Gastrocnemius medialis (tissue), 4 donors: Measurements from ENCODE around the gene C10orf90. TPM values are rescaled to one million over a fixed set of nuclear protein-coding genes. Genes with fewer than 3 reads are reported as not detected.

Experiments used
- ATAC-seq, 2 donors: fragments of 150-250 bp; one replicate each; pipeline ENCODE4 v1.9.1; 2016
- DNase-seq, 2 donors: peaks; one replicate each; pipeline ENCODE4 v3.0.0-alpha.2; 2019
- H3K27ac ChIP-seq, 4 donors: fragments of 200-600 bp; sonication (generic); 1 replicate in 1 of 4; 2 replicates in 3 of 4; pipeline ENCODE4 v1.5.1; 2016 to 2018; ENCODE audit warnings: mild to moderate bottlenecking in 2 of 4, moderate library complexity in 1 of 4
- H3K27me3 ChIP-seq, 3 donors: fragments of 200-600 bp; sonication (generic) in 2 of 3; 1 replicate in 1 of 3; 2 replicates in 2 of 3; pipeline versions ENCODE4 v1.5.1 to v1.6.0; 2016 to 2019; ENCODE audit warnings: mild to moderate bottlenecking in 1 of 3, moderate library complexity in 1 of 3
- H3K36me3 ChIP-seq, 2 donors: fragments of 200-600 bp; sonication (generic) in 1 of 2; one replicate each; pipeline ENCODE4 v1.5.1; 2017 to 2018
- H3K4me1 ChIP-seq, 2 donors: fragments of 200-600 bp; sonication (generic) in 1 of 2; one replicate each; pipeline ENCODE4 v1.5.1; 2016 to 2017; ENCODE audit warnings: mild to moderate bottlenecking in 2 of 2
- H3K4me3 ChIP-seq, 4 donors: fragments of 200-600 bp; sonication (generic) in 3 of 4; 1 replicate in 1 of 4; 2 replicates in 3 of 4; pipeline ENCODE4 v1.5.1; 2016 to 2019; ENCODE audit warnings: mild to moderate bottlenecking in 2 of 4
- H3K9me3 ChIP-seq, 3 donors: fragments of 200-600 bp; sonication (generic) in 2 of 3; 1 replicate in 1 of 3; 2 replicates in 2 of 3; pipeline ENCODE4 v1.5.1; 2016 to 2019
- POLR2A ChIP-seq, 2 donors: fragments of 450-650 bp; IDR thresholded peaks; one replicate each; pipeline ENCODE4 v1.6.1; 2017; ENCODE audit warnings: antibody characterized with exemption in 2 of 2, mild to moderate bottlenecking in 2 of 2, moderate library complexity in 2 of 2
- in situ Hi-C, 4 donors: fragments of 200-750 bp; cut with MboI; loops; one replicate each; pipeline versions ENCODE4 v1.15.0 to v1.8.0; 2017; ENCODE audit warnings: low sequenced_read_pairs in 4 of 4
- intact Hi-C: fragments of 100-400 bp; cut with DNase I; formaldehyde crosslinking; loops from one replicate; pipeline ENCODE4 v1.15.1; 2023; ENCODE audit warnings: low total_unique reads
- total RNA-seq, 4 donors: library from RNA; depleted of rRNA; stranded (reverse); fragments of >200 nt; gene quantifications; one replicate each; pipeline versions ENCODE4 v1.1.0 to v1.2.3, GENCODE V29; 2016
- TF ChIP-seq, protein P1 (sequence below), 5 experiments: fragments of 450-650 bp in 3 of 5; fragments of 200-600 bp in 2 of 5; sonication (generic) in 2 of 5; IDR thresholded peaks in 4 of 5; conservative IDR thresholded peaks in 1 of 5; 1 replicate in 4 of 5; 2 replicates in 1 of 5; pipeline ENCODE4 v1.5.1; 2016 to 2019; ENCODE audit warnings: antibody characterized with exemption in 5 of 5, mild to moderate bottlenecking in 3 of 5, moderate library complexity in 3 of 5

The C10orf90 gene
- total RNA-seq, 4 donors from 2014 or later = not detected

DNA sequence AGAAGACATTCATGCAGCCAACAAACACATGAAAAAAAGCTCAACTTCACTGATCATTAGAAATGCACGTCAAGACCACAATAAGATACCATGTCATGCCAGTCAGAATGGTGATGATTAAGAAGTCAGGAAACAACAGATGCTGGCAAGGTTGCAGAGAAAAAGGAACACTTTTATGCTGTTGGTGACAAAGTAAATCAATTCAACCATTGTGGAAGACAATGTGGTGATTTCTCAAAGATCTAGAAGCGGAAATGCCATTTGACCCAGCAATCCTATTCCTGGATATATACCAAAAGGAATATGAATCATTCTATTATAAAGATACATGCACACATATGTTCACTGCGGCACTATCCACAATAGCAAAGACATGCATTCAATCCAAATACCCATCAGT lies 77.6 kb downstream of the C10orf90 start:
- Histone ChIP-seq H3K9me3 (peaks cover 0 to 3% (median 0%) of the 10 kb centered on the region in 3 donors), H3K4me1 (no peaks in the 10 kb centered on the region), H3K27me3 (no peaks in the 10 kb centered on the region), H3K27ac (no peak overlapping the region), H3K36me3 (no peaks in the 10 kb centered on the region), H3K4me3 (no peak overlapping the region)
- in situ Hi-C loops (no loop called here), intact Hi-C loops (no loop called here)
- TF ChIP-seq POLR2A (IDR thresholded peaks at IDR 0.05) = no peak
- TF ChIP-seq, protein P1, sequence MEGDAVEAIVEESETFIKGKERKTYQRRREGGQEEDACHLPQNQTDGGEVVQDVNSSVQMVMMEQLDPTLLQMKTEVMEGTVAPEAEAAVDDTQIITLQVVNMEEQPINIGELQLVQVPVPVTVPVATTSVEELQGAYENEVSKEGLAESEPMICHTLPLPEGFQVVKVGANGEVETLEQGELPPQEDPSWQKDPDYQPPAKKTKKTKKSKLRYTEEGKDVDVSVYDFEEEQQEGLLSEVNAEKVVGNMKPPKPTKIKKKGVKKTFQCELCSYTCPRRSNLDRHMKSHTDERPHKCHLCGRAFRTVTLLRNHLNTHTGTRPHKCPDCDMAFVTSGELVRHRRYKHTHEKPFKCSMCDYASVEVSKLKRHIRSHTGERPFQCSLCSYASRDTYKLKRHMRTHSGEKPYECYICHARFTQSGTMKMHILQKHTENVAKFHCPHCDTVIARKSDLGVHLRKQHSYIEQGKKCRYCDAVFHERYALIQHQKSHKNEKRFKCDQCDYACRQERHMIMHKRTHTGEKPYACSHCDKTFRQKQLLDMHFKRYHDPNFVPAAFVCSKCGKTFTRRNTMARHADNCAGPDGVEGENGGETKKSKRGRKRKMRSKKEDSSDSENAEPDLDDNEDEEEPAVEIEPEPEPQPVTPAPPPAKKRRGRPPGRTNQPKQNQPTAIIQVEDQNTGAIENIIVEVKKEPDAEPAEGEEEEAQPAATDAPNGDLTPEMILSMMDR (IDR thresholded peaks at IDR 0.05 in 4 of 5, conservative IDR thresholded peaks at IDR 0.05 in 1 of 5) = no peak
- DNase-seq = no peak
- ATAC-seq = no peak

DNA sequence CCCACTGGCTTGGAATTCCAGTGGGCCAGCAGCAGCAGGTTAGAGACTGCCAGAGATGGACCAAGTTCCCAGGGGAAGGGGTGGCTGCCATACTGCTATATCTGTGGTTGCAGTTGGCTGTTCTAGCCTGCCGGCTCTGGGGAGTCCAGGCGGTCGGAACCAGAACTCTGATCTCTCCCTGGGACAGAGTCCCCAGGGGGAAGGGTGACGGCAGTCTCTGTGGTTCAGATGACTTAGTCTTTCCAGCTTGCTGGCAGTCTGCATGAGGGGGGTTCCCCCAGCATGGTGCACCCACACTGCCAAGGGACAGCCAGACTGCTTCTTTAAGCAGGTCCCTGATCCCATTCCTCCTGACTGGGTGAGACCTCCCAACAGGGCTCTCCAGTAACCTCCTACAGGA lies 82.5 kb downstream of the C10orf90 start:
- no peak overlapping the region for H3K27ac ChIP-seq
- H3K4me1 ChIP-seq = no peaks in the 10 kb centered on the region
- H3K9me3 ChIP-seq = peaks cover 0 to 3% (median 0%) of the 10 kb centered on the region in 3 donors
- DNase-seq = no peak
- no peaks in the 10 kb centered on the region for H3K27me3 ChIP-seq
- in situ Hi-C loops (no loop called here), intact Hi-C loops (no loop called here)
- H3K36me3 ChIP-seq = no peaks in the 10 kb centered on the region
- no peak overlapping the region for H3K4me3 ChIP-seq
- TF ChIP-seq, protein P1 (IDR thresholded peaks at IDR 0.05 in 4 of 5, conservative IDR thresholded peaks at IDR 0.05 in 1 of 5) = no peak
- no peak for TF ChIP-seq POLR2A (IDR thresholded peaks at IDR 0.05)
- no peak for ATAC-seq

DNA sequence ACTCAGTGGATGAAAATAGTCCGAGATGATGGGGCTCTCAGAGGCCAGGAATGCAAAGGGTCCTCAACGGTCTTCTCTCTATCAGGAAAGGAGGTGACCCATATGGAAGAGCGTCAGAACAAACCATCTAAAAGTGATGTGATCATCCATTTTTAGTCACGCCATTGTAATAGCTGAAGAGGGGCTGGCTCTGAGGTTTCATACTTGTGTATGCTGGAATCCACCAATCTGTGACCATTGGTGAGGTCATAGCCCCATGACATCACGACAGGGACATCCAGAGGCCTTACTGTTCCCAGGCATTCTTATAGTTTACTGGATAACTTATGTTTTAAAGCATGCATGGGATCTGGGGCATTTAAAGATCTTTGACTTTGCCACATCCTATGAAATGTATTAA lies 83.6 kb downstream of the C10orf90 start:
- TF ChIP-seq POLR2A (IDR thresholded peaks at IDR 0.05) = no peak
- TF ChIP-seq, protein P1 (IDR thresholded peaks at IDR 0.05 in 4 of 5, conservative IDR thresholded peaks at IDR 0.05 in 1 of 5) = no peak
- no peaks in the 10 kb centered on the region for H3K36me3 ChIP-seq
- in situ Hi-C loops (no loop called here), intact Hi-C loops (no loop called here)
- no peaks in the 10 kb centered on the region for H3K4me1 ChIP-seq
- H3K27me3 ChIP-seq = no peaks in the 10 kb centered on the region
- ATAC-seq = no peak
- no peak overlapping the region for H3K27ac ChIP-seq
- no peak for DNase-seq
- H3K4me3 ChIP-seq = no peak overlapping the region
- peaks cover 0 to 3% (median 0%) of the 10 kb centered on the region in 3 donors for H3K9me3 ChIP-seq

DNA sequence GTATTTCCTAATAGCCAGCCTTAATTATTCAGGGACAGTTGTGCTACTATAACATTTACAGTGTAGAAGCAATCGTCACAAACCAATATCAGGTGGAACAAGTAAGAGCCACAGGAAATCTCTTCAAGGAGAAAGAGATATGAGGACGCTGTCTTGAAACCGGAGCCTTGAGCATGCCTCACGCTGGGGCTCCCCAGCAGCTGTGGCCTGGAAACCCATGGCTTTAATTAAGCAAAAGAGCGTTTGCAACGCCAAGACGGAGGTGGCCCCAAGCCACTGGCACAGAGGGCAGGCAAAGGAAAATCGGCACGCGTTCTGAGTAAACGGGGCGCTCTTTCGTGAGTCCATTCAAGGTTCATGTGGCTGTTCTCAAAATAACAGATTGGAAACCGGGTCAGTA lies 84.4 kb downstream of the C10orf90 start:
- H3K27me3 ChIP-seq = no peaks in the 10 kb centered on the region
- in situ Hi-C loops (no loop called here), intact Hi-C loops (no loop called here)
- ATAC-seq (no peak), DNase-seq (no peak)
- no peak overlapping the region for H3K27ac ChIP-seq
- no peaks in the 10 kb centered on the region for H3K4me1 ChIP-seq
- no peak overlapping the region for H3K4me3 ChIP-seq
- TF ChIP-seq, protein P1 (IDR thresholded peaks at IDR 0.05 in 4 of 5, conservative IDR thresholded peaks at IDR 0.05 in 1 of 5) = no peak
- TF ChIP-seq POLR2A (IDR thresholded peaks at IDR 0.05) = no peak
- peaks cover 0 to 3% (median 0%) of the 10 kb centered on the region in 3 donors for H3K9me3 ChIP-seq
- H3K36me3 ChIP-seq = no peaks in the 10 kb centered on the region
